Thoracic aorta (tissue), 2 donors: ENCODE results near the gene MB21D2. TPM values are rescaled to one million over a fixed set of nuclear protein-coding genes. Genes with fewer than 3 reads are reported as not detected.

Experiments
- ATAC-seq: fragments of 150-250 bp; one replicate; pipeline ENCODE4 v1.8.0; 2017; ENCODE audit warnings: low read depth; ENCODE audit not compliant: insufficient number of reproducible peaks, low FRiP score
- DNase-seq: peaks from one replicate; pipeline ENCODE4 v3.0.0-alpha.2; 2020; ENCODE audit warnings: low spot score
- H3K27ac ChIP-seq, 2 donors: fragments of 200-600 bp; sonication (generic); 1 replicate in 1 of 2; 2 replicates in 1 of 2; pipeline ENCODE4 v1.5.1; 2016; ENCODE audit warnings: mild to moderate bottlenecking in 2 of 2, moderate library complexity in 2 of 2
- H3K27me3 ChIP-seq: fragments of 200-600 bp; sonication (generic); replicated peaks from 2 replicates; pipeline ENCODE4 v1.6.0; 2016; ENCODE audit warnings: mild to moderate bottlenecking; ENCODE audit not compliant: insufficient read depth
- H3K36me3 ChIP-seq: fragments of 200-600 bp; sonication (generic); one replicate; pipeline ENCODE4 v1.5.1; 2016
- H3K4me1 ChIP-seq, 2 donors: fragments of 200-600 bp; sonication (generic); 1 replicate in 1 of 2; 2 replicates in 1 of 2; pipeline versions ENCODE4 v1.5.1 to v1.6.0; 2016; ENCODE audit warnings: low read depth in 2 of 2, mild to moderate bottlenecking in 1 of 2; ENCODE audit not compliant: control insufficient read depth in 1 of 2
- H3K4me3 ChIP-seq: fragments of 200-600 bp; sonication (generic); 2 replicates; pipeline ENCODE4 v1.5.1; 2016; ENCODE audit warnings: mild to moderate bottlenecking
- H3K9me3 ChIP-seq: fragments of 200-600 bp; sonication (generic); 2 replicates; pipeline ENCODE4 v1.5.1; 2016
- total RNA-seq, 2 donors: library from RNA; depleted of rRNA; stranded (reverse); fragments of >200 nt; gene quantifications; one replicate each; pipeline versions ENCODE4 v1.1.0 to v1.2.3, GENCODE V29; 2016
- TF ChIP-seq, protein P1 (sequence below): fragments of 200-600 bp; sonication (generic); IDR thresholded peaks from one replicate; pipeline ENCODE4 v1.5.1; 2019; ENCODE audit warnings: antibody characterized with exemption

The MB21D2 gene
- total RNA-seq, 2 donors from 2014 or later = 4.9 to 6.4 TPM

DNA sequence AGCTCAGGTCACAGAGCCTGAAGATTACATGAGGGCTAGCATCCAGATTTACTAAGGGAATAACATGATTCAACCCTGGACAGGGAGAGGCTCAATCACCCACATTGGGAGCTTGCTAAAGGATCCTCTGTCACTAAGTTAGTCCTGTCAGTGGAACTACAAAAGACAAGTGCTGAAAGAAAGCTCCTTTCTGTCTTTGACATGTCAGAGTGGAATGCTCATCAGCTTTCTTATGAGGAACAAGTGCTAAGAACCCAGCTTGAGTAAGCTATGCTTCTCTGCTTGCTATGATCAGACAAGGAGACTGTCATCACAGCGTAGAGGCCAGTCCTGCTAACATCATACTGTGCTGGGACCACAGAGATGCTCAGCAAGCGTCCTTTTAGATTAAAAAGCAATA is 74.5 kb downstream of the MB21D2 start:
- Histone ChIP-seq H3K27me3 (no peaks in the 10 kb centered on the region), H3K36me3 (no peaks in the 10 kb centered on the region), H3K4me1 (peaks cover 0 to 6% of the 10 kb centered on the region in 2 donors), H3K27ac (no peak overlapping the region), H3K9me3 (no peaks in the 10 kb centered on the region), H3K4me3 (no peak overlapping the region)
- TF ChIP-seq, protein P1, sequence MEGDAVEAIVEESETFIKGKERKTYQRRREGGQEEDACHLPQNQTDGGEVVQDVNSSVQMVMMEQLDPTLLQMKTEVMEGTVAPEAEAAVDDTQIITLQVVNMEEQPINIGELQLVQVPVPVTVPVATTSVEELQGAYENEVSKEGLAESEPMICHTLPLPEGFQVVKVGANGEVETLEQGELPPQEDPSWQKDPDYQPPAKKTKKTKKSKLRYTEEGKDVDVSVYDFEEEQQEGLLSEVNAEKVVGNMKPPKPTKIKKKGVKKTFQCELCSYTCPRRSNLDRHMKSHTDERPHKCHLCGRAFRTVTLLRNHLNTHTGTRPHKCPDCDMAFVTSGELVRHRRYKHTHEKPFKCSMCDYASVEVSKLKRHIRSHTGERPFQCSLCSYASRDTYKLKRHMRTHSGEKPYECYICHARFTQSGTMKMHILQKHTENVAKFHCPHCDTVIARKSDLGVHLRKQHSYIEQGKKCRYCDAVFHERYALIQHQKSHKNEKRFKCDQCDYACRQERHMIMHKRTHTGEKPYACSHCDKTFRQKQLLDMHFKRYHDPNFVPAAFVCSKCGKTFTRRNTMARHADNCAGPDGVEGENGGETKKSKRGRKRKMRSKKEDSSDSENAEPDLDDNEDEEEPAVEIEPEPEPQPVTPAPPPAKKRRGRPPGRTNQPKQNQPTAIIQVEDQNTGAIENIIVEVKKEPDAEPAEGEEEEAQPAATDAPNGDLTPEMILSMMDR = no peak
- no peak for DNase-seq
- ATAC-seq = no peak

DNA sequence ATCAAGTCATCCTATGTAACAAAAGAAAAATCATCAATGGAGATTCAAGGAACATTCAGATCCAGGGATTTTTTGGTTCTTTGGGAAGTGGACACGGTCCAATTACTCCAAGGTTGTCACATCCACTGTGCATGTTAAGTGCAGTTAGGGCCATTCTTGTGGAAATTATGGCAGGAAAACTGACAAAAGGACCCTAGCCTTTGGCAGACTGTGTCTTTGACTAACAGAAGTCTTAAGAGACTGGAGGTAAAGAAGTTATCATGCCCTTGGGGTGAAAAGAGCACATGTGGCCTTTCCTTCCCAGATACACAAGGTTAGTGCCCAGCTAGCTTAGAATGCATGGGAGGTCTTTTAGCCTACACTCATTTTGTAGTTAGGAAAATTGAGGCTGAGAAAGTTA is 74.9 kb downstream of the MB21D2 start:
- Histone ChIP-seq H3K9me3 (no peaks in the 10 kb centered on the region), H3K4me1 (peaks cover 0 to 2% of the 10 kb centered on the region in 2 donors), H3K27me3 (no peaks in the 10 kb centered on the region), H3K36me3 (no peaks in the 10 kb centered on the region), H3K4me3 (no peak overlapping the region), H3K27ac (no peak overlapping the region)
- DNase-seq = no peak
- no peak for ATAC-seq
- TF ChIP-seq, protein P1 = no peak

DNA sequence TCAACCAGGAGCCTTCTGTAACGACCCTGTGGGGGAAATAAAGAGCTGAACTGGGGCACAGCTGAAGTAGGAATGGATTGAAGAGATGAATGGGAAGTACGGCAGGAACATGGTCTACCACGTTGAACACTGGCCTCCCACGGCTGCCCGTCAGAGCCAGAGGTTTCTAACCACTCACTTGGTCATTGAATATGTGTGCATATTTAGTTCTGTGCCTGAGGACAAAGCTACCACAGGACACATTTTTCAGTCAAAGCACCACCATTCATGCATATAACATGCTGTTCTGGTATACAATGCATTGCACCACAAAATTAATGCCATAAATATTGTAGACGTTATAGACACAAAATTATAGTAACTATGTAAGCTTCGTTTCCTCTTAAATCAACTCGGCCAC is 75.5 kb downstream of the MB21D2 start:
- no peak overlapping the region for H3K4me3 ChIP-seq
- no peaks in the 10 kb centered on the region for H3K36me3 ChIP-seq
- TF ChIP-seq, protein P1 = no peak
- no peaks in the 10 kb centered on the region for H3K27me3 ChIP-seq
- H3K9me3 ChIP-seq = no peaks in the 10 kb centered on the region
- DNase-seq (no peak), ATAC-seq (no peak)
- no peak overlapping the region for H3K27ac ChIP-seq
- H3K4me1 ChIP-seq = no peaks in the 10 kb centered on the region

DNA sequence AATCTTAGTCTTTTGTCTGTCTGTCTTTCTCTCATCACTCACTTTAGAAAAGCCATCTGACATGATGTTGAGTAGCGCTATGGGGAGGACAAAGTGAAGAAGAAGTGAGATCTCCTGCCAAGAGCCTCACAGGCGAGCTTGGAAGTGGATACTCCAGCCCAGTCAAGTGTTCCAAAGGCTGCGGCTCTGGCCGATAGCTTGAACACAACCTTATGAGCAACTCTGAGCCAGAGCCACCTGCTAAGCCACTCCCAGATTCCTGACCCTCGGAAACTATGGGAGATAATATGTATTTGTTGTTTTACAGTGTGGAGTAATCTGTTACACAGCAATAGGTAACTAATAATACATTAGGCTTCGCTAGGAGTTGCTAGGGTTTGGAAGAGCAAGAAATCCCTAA is 76.2 kb downstream of the MB21D2 start:
- peaks cover 0 to 2% of the 10 kb centered on the region in 2 donors for H3K4me1 ChIP-seq
- H3K4me3 ChIP-seq = no peak overlapping the region
- DNase-seq (no peak), ATAC-seq (no peak)
- no peak overlapping the region for H3K27ac ChIP-seq
- H3K36me3 ChIP-seq = no peaks in the 10 kb centered on the region
- no peaks in the 10 kb centered on the region for H3K27me3 ChIP-seq
- no peaks in the 10 kb centered on the region for H3K9me3 ChIP-seq
- TF ChIP-seq, protein P1 = no peak

DNA sequence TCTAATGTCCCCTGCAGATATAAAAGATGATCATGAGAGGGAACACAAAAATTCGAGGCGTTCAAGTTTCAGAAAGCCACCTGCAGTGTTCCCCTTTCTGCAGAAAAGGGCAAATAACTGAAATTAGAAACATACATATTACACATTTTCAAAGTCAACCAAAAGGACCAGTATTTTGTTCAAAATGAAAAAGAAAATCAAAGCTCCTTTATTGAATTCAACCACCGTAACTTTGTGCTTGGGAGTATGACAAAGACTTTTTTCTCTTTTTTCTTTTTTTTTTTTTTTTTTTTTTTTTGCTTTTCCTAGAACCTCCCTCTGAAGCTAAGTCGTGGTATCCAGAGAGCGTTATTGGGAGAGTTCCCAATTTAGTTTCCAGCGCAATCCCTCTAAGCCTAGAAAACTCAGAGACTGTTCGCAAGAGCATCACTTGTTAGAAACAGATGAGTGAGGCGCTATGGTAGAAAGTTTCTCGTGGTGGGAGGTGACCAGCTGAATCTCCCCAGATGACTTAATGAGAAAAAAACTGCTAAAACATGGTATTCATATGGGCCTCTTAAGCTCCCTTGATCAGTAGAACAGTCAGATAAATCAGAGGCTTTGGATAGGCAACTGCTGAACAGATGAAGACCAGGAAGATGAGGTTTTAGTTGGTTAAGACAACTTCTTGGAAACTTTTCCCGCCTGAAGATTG is 77.4 kb downstream of the MB21D2 start:
- TF ChIP-seq, protein P1 = no peak
- DNase-seq (no peak), ATAC-seq (no peak)
- H3K4me3 ChIP-seq = no peak overlapping the region
- H3K27ac ChIP-seq = no peak overlapping the region
- H3K4me1 ChIP-seq = peaks cover 0 to 10% of the 10 kb centered on the region in 2 donors
- H3K9me3 ChIP-seq = no peaks in the 10 kb centered on the region
- H3K27me3 ChIP-seq = no peaks in the 10 kb centered on the region
- no peaks in the 10 kb centered on the region for H3K36me3 ChIP-seq
